ENCODE results near the gene ZNF469.

- TF ChIP-seq, protein P1, sequence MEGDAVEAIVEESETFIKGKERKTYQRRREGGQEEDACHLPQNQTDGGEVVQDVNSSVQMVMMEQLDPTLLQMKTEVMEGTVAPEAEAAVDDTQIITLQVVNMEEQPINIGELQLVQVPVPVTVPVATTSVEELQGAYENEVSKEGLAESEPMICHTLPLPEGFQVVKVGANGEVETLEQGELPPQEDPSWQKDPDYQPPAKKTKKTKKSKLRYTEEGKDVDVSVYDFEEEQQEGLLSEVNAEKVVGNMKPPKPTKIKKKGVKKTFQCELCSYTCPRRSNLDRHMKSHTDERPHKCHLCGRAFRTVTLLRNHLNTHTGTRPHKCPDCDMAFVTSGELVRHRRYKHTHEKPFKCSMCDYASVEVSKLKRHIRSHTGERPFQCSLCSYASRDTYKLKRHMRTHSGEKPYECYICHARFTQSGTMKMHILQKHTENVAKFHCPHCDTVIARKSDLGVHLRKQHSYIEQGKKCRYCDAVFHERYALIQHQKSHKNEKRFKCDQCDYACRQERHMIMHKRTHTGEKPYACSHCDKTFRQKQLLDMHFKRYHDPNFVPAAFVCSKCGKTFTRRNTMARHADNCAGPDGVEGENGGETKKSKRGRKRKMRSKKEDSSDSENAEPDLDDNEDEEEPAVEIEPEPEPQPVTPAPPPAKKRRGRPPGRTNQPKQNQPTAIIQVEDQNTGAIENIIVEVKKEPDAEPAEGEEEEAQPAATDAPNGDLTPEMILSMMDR (IDR thresholded peaks at IDR 0.05; ENCODE audit: poor library complexity, severe bottlenecking) = no peak
- TF ChIP-seq POLR2AphosphoS5 (IDR thresholded peaks at IDR 0.05) (no peak), TAF1 (IDR thresholded peaks at IDR 0.05; ENCODE audit: low read depth) (no peak), SMC3 (conservative IDR thresholded peaks at IDR 0.05; ENCODE audit: poor library complexity) (no peak), REST (IDR thresholded peaks at IDR 0.05; ENCODE audit: borderline replicate concordance) (no peak), RAD21 (conservative IDR thresholded peaks at IDR 0.05) (no peak), EZH2 (IDR thresholded peaks at IDR 0.05; ENCODE audit: borderline replicate concordance, insufficient read depth, low read length, poor library complexity, severe bottlenecking) (no peak), EP300 (conservative IDR thresholded peaks at IDR 0.05; ENCODE audit: poor library complexity, severe bottlenecking) (no peak), MXI1 (conservative IDR thresholded peaks at IDR 0.05; ENCODE audit: poor library complexity, severe bottlenecking) (no peak)
Measured at GRCh38 chr16:88368994-88369393, 13.8 kb upstream of the ZNF469 start.

All from neural cell (in vitro differentiated cells).